D721Med (cell line): Measurements from ENCODE around the gene MYO1F.
A peak's percentile ranks its signal among the peaks of the same experiment; 100 is the strongest.

ENCODE experiments used
- DNase-seq: peaks from one replicate; pipeline ENCODE4 v3.0.0; 2011; ENCODE audit warnings: low spot score; ENCODE audit not compliant: insufficient read length
- FAIRE-seq: peaks from 2 replicates; lab custom pipeline; 2011; peaks lifted over from hg19 to GRCh38; lab: Jason Lieb, UNC
- CTCF ChIP-seq: IDR thresholded peaks from 2 replicates; pipeline ENCODE4 v1.5.1; 2012; ENCODE audit warnings: mild to moderate bottlenecking, control low read depth; ENCODE audit not compliant: insufficient read depth; ENCODE audit errors: missing control alignments

The MYO1F gene

GRCh38 chr19:8615813-8616596, 38.8 kb upstream of the MYO1F start:
- peak; percentile 96 for TF ChIP-seq CTCF
- DNase-seq, result peak; percentile 46

GRCh38 chr19:8615024-8615423, 37.8 kb upstream of the MYO1F start:
- no peak for DNase-seq
- FAIRE-seq, result no peak
- TF ChIP-seq CTCF, result no peak

More at GRCh38 chr19:8615813-8616596, 38.8 kb upstream of the MYO1F start:
- no peak for FAIRE-seq

- no peak for FAIRE-seq
- DNase-seq, result no peak
- TF ChIP-seq CTCF, result no peak
These were observed 37.2 kb upstream of the MYO1F start for GRCh38 chr19:8614455-8614854.

- FAIRE-seq (no peak), DNase-seq (no peak)
- no peak for TF ChIP-seq CTCF
These were observed 35.5 kb upstream of the MYO1F start for GRCh38 chr19:8612807-8613171.

- DNase-seq (no peak), FAIRE-seq (no peak)
- TF ChIP-seq CTCF, result no peak
These were observed 34.9 kb upstream of the MYO1F start for GRCh38 chr19:8611877-8612806.

GRCh38 chr19:8611391-8611876, 34.2 kb upstream of the MYO1F start:
- FAIRE-seq (no peak), DNase-seq (no peak)
- no peak for TF ChIP-seq CTCF
